H1 (cell line): ENCODE results near the gene FOXD4L3.
"Not testable (repeated sequence)": the region's sequence is repeated elsewhere in the genome, so short reads cannot be mapped to it uniquely, and the experiment has no call there.

Source experiments
- CTCF ChIP-seq, 3 experiments: IDR thresholded peaks; 1 replicate in 2 of 3; 2 replicates in 1 of 3; pipeline versions ENCODE4 v1.5.1 to v1.6.1; 2011; ENCODE audit warnings: low read length in 3 of 3, mild to moderate bottlenecking in 3 of 3, inconsistent platforms in 2 of 3, low read depth in 1 of 3, moderate library complexity in 1 of 3; ENCODE audit not compliant: insufficient read depth in 1 of 3; ENCODE audit errors: control extremely low read depth in 1 of 3
- JUN ChIP-seq: IDR thresholded peaks from 2 replicates; pipeline ENCODE4 v1.6.1; 2011; ENCODE audit warnings: low read depth, mild to moderate bottlenecking, improper control_type of control experiment, low read length
- TF ChIP-seq, protein P1 (sequence below): IDR thresholded peaks from 2 replicates; pipeline ENCODE4 v1.6.1; 2011; ENCODE audit warnings: low read length, improper control_type of control experiment

DNA sequence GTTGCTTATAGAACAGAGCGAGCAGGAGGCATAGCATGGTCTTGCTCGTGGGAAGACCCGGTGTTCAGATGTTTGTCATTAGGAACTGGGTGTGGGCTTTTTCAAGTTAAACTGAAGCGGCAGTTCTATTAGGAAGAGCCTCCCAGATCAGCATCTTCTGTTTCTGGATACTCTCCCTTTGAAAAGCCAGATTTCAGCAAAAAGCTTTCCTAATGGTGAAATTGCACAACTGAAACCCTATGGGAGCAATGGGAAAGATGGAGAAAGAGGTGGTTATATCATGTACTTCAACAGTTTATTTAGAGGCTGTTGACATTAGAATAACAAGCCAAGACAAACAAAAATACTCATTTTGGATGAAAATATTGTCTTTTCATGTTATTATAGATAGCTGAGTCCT, 41.3 kb downstream of the FOXD4L3 start:
- not testable (repeated sequence) for TF ChIP-seq CTCF (IDR thresholded peaks at IDR 0.05; ENCODE audit: control extremely low read depth in 1 of 3, insufficient read depth in 1 of 3, low read depth in 1 of 3, low read length in 3 of 3); JUN
- TF ChIP-seq, protein P1, sequence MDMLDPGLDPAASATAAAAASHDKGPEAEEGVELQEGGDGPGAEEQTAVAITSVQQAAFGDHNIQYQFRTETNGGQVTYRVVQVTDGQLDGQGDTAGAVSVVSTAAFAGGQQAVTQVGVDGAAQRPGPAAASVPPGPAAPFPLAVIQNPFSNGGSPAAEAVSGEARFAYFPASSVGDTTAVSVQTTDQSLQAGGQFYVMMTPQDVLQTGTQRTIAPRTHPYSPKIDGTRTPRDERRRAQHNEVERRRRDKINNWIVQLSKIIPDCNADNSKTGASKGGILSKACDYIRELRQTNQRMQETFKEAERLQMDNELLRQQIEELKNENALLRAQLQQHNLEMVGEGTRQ: not testable (repeated sequence)
